22Rv1 (cell line): ENCODE measurements around the gene EXTL1.

Experiments
- ZFX ChIP-seq: fragments of 450-650 bp; IDR thresholded peaks from 2 replicates; pipeline ENCODE4 v1.6.1; 2017; ENCODE audit warnings: antibody characterized with exemption, borderline replicate concordance
- TF ChIP-seq, protein P1 (sequence below): fragments of 450-650 bp; IDR thresholded peaks from 2 replicates; pipeline ENCODE4 v1.5.1; 2017; ENCODE audit warnings: mild to moderate bottlenecking

DNA sequence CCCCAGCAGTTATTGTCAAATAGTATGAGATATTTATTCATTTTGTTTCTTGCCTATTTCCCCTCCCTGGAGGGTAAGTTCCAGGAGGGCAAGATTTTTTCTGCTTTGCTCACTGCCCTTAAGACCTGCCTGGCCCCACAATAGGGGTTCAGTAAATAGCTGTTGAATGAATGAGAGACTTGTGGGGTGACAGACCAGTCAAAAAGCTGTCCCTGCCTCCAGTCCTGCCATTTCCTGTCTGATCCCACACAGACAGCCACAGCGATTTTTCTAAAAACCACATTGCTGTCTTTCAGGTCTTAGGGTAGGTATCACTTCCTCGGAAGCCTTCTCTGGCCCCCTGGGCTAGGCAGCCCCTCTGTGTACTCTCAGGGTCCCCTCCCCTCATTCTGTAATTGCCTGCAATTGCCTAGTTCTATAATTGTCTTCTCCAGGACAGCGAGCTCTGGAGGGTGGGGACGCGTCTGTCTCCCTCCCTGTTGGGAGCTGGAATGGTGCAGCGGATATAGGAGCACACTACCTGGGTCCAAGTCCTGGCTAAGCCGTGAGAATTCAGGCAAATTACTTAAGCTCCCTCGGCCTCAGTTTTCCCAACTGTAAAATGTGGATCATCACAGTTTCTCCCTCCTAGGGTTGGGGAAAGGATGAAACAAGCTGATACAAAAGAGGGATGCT, 1.8 kb upstream of the EXTL1 start:
- TF ChIP-seq, protein P1, sequence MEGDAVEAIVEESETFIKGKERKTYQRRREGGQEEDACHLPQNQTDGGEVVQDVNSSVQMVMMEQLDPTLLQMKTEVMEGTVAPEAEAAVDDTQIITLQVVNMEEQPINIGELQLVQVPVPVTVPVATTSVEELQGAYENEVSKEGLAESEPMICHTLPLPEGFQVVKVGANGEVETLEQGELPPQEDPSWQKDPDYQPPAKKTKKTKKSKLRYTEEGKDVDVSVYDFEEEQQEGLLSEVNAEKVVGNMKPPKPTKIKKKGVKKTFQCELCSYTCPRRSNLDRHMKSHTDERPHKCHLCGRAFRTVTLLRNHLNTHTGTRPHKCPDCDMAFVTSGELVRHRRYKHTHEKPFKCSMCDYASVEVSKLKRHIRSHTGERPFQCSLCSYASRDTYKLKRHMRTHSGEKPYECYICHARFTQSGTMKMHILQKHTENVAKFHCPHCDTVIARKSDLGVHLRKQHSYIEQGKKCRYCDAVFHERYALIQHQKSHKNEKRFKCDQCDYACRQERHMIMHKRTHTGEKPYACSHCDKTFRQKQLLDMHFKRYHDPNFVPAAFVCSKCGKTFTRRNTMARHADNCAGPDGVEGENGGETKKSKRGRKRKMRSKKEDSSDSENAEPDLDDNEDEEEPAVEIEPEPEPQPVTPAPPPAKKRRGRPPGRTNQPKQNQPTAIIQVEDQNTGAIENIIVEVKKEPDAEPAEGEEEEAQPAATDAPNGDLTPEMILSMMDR = no peak
- TF ChIP-seq ZFX = no peak
